Esophagus mucosa (tissue), 1 donor: ENCODE results near the gene NDRG4. TPM values are rescaled to one million over a fixed set of nuclear protein-coding genes. Genes with fewer than 3 reads are reported as not detected.

Experiments
- ATAC-seq: fragments of 200-7000 bp; cut with Tn5 transposase; one replicate; pipeline ENCODE4 v1.9.1; 2020
- total RNA-seq: library from RNA; stranded (reverse); gene quantifications from one replicate; pipeline ENCODE4 v1.2.4, GENCODE V29; 2023
- donor health status: DM: yes; HTN: yes; CAD: no.

Gene NDRG4
- total RNA-seq, 1 donor from 2014 or later, result 31.6 TPM

- ATAC-seq, result no peak
Measured at GRCh38 chr16:58548378-58548777, 48.4 kb downstream of the NDRG4 start.

- no peak for ATAC-seq
Measured at GRCh38 chr16:58551496-58551895, 51.6 kb downstream of the NDRG4 start.

DNA sequence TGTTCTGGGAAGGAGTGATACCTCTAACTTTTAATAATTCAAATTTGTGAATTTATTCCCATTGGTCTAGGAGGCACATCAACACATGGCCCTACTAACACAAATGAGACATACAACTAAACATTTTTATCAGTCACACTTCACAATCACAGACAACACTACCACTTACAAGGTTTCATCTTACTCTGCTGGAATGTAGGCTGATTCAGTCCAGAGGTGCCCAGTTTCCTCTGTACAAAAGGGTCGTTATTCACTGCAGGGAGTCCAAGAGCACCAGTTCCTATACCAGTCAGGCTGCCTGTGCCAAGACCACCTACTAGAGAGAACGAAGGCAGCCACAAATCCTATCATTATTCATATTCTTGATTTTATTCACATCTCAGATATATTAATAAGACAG, 56.7 kb downstream of the NDRG4 start:
- ATAC-seq, result no peak

Other genes with a start within 250 kb of the NDRG4 start
- not detected for gene PRSS54, start 205.1 kb upstream of the NDRG4 start, total RNA-seq
- gene GINS3, start 107.7 kb upstream of the NDRG4 start, total RNA-seq, result 13.7 TPM
- 11.7 TPM for gene SETD6, start 15.4 kb downstream of the NDRG4 start, total RNA-seq
- 196 TPM for gene CNOT1, start 129.7 kb downstream of the NDRG4 start, total RNA-seq
- 7.5 TPM for gene SLC38A7, start 184.6 kb downstream of the NDRG4 start, total RNA-seq
- gene GOT2, start 234.2 kb downstream of the NDRG4 start, total RNA-seq, result 98.2 TPM